ENCODE results near the gene RAB29. TPM values are rescaled to one million over a fixed set of nuclear protein-coding genes. Genes with fewer than 3 reads are reported as not detected.

RAB29 gene
- total RNA-seq, 1 donor from 2014 or later, result 17.6 TPM

DNA sequence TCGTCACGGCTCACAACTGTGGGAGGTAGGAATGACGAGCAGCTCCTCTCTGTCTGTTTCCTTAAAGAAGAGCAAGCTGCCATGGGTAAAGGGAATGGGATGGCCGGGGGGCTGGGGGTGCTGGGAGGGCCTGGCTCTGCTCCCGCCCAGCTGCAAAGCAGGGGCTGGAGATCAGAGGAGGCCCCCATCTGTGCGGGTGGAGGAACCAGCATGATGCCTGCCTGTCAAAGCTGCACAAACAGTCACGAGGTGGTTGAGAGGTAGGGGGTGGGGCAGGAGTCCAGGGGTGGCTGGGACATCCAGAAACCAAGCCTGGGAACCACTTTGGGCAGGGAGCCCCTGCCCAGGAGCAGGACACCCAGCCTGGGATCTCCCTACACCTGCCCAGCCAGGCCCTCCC, 25.1 kb upstream of the RAB29 start:
- ATAC-seq (no peak), DNase-seq (ENCODE audit: low spot score) (no peak)
- intact Hi-C loops (cut with DNase I), result no loop called here

DNA sequence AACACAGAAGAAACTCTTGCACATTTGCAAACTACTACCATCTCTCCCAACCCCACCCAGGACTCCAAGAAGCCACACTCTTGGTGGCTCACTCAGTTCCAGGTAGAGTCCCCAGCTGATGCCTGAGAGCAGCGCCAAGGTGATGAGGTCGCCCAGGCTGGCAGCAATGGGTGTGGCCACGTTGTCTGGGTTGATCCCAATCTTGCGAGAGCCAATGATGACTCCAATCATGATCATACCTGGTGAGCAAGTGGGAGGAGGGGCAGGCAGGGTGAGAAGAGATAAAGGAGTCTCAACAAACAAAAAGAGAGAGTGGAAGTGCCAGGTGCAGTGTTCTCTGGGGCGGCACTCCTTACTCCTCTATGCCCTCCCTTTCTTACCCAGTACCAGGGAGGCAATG, 23.3 kb upstream of the RAB29 start:
- intact Hi-C loops (cut with DNase I), result loop anchor here (10.0 kb wide), 1 partner anchor 306 kb away; no protein-coding TSS in a partner anchor
- ATAC-seq, result no peak
- no peak for DNase-seq (ENCODE audit: low spot score)

DNA sequence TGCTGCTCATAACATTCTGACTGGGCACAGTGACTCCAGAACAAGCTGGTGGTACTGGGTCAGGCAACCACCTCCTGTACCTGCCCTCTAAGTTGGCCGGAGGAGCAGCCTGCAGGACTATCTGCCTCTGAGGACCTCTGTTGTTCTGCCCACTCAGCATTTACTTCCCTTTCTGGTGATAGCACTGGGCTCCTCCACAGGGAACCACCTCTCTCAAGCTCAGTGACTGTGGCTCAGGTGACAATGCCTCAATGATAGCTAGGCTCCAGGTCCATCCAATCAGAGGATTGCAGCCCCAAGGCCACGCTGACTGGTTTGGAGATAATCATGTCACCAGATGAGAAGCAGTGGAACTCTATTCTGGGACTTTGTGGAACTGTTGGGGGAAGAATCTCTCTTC, 21.9 kb upstream of the RAB29 start:
- ATAC-seq (no peak), DNase-seq (ENCODE audit: low spot score) (no peak)
- intact Hi-C loops (cut with DNase I), result loop anchor here (10.0 kb wide), 1 partner anchor 308 kb away; no protein-coding TSS in a partner anchor

DNA sequence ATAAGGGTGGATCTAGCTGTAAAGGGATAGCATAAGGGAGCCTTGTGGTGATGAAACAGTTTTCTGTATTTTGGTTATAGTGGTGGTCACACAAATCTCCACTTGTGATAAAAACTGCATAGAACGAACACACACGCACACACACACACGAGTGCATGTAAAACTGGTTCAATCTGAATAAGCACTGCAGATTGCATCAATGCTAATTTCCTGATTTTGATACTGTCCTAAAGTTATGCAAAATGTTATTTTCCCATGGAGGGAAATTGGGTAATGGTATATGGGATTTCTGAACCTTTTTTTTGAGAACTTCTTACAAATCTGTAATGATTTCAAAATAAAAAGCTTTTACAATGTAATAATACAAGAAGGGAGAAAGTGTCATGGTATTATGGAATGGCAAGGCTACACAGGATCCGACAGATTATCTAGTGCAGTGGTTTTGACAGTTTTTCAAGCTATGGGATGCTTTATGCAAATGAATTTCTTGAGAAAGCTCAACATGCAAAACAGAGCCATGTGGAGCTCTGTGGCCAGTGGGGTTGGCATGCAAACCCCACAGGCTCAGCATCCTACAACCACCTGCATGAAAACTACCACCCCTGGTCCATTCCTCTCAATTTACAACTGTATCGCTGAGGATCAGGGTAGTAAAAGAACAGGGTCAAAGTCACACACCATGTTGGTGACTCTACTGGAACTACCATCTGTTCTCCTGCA, 18.9 kb upstream of the RAB29 start:
- no peak for DNase-seq (ENCODE audit: low spot score)
- ATAC-seq, result no peak
- intact Hi-C loops (cut with DNase I), result loop anchor here (5.0 to 10.0 kb wide), 2 partner anchors 183 to 311 kb away; no protein-coding TSS in a partner anchor

DNA sequence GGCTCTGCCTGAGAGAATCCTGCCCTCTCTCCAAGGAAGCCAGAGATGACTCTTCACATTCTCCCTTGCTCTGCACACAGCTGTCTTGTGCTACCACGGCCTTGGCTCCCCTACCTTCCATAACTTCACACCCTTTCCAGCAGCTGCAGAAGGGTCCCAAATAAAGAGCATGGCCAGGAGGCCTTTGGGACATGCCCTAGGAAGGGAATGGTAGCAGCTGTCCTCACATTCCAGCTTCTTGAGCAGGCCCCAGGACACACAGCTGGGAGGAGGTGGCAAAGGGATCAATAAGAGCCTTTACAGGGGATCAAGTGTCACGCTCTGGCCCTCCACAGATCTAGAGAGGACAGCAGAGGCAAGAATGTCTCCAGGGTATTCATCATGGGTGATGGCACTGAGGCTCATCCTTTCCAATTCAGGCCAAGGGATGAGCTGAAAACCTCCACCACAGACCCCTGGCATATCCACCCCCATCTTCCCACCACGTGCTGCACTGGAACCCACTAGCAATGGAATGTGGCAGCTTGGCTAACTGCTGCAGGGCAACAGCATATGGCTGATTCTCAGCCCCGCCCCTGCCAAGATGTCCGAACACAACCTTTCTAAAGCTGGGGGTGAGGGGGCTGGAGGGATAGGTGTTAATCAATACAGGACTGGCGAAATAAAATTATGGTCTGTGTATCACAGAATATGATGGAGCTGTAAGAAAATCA, 17.8 kb upstream of the RAB29 start:
- intact Hi-C loops (cut with DNase I), result loop anchor here (5.0 to 10.0 kb wide), 2 partner anchors 184 to 312 kb away; no protein-coding TSS in a partner anchor

DNA sequence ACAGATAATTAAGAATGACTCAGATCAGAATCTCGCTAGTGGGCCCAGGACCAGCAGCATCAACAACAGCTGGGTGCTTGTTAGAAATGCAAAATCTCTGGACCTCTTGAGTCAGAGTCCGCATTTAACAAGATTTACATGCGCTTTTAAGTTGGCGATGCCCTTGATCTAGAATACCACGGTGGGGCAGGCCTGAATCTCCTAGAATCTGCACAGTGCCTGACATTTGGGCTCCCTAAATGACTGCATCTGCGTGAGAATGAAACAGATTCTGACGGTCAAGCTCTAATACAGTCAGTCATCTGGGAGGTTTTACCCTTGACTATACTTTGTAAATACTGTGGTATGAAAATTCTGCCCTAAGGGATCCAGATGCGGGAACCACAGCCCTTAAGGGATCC, 17.2 kb upstream of the RAB29 start:
- intact Hi-C loops (cut with DNase I), result loop anchor here (5.0 to 10.0 kb wide), 2 partner anchors 185 to 312 kb away; no protein-coding TSS in a partner anchor
- ATAC-seq (no peak), DNase-seq (ENCODE audit: low spot score) (no peak)

More for the DNA sequence above, 17.8 kb upstream of the RAB29 start:
- no peak for ATAC-seq
- no peak for DNase-seq (ENCODE audit: low spot score)

DNA sequence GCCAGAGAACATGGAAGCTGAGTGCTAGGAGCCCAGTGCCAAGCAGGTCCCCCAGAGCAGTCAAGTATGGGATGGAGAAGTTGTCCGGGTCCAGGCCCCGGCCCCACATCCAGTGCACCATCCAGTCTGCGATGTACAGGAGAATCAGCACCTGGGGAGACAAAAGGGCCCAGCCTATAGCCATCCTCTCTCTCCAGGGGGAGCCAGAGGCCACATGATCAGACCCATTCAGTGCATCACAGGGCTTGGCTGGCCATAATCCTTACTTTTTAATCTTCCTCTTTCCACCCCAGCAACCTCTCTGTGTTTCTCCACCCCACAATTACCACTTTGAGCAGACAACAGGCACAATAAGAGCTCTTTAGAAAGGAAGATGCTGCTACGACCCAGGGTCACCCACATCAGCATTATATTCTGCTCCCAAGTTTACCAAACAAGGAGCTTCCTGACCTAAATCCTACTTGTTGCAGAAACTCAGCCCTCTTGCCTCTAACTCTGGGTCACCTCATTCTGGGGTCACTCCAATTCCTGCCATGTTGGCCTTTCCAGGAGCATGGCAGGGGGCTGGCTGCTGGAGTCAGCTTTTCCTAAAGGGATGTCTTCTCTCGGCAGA, 16.4 kb upstream of the RAB29 start:
- intact Hi-C loops (cut with DNase I), result loop anchor here (5.0 to 10.0 kb wide), 2 partner anchors 186 to 313 kb away; no protein-coding TSS in a partner anchor
- ATAC-seq (peak; percentile 92), DNase-seq (ENCODE audit: low spot score) (peak; percentile 82)

DNA sequence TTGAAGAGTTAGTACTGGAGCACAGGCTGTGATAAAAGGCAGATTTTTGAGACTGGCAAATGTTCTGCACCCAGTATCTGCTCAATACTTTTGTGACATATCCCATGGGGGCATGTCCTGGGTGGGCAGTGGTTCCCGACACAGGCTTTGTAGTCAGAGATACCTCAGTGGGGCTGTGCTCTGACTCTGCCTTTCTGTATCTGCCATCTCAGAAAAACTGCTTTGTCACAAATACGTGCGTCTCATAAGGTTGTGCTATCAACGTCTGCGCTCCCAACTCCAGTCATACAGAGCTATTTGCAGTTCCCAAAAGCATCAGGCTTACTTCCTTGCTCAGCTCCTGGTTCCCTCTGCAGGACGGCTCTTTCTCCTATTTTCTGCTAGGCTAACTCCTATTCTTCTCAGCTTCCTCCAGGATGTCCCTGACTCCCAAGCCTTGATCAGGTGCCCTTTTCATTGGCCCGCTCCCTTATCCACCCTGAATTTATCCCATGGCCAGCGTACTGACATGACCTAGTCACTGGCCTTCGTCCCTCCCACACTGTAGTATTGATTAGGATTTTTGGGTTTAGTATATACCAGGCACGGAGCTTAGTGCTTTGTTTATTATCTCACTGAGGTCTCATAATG, 12.1 kb upstream of the RAB29 start:
- ATAC-seq (no peak), DNase-seq (ENCODE audit: low spot score) (no peak)
- intact Hi-C loops (cut with DNase I), result no loop called here

DNA sequence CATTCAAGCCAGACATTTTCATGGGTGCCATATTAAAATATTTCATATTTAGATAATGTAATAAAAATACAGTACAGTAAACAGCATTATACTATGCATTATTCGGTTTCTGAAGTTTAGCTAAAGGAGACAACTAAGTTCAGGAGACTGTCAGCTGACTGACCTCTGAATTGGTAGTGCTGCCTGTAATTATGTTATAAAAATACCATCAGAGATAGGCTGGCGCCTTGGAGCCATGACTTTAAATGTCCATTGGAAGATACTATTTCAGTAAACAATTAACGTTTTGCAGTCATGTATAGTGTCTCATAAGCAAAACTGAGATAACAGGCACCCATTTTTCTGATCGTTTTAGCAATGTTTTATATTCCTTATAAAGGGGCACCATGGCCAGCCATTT, 11.3 kb upstream of the RAB29 start:
- DNase-seq (ENCODE audit: low spot score), result no peak
- ATAC-seq, result no peak
- intact Hi-C loops (cut with DNase I), result no loop called here

DNA sequence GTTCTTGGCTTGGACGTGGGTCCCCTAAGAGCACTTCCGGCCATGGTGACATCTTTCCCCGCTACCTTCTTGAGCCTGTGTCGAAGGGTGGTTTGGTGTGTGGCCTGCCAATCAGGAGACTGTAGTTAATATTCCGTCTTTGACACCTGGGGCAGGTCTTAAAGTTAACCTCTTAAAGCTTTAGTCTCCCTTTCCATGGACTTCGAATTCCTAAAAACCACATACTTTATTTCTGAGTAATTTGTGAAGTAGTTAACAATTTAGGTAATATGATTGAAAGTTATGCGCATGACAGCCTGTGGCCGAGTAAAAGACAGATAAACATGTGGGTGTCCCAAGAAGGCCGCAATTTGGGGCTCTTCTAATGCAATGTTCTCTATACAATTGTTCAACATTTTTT, 10.2 kb upstream of the RAB29 start:
- ATAC-seq, result no peak
- intact Hi-C loops (cut with DNase I), result no loop called here
- no peak for DNase-seq (ENCODE audit: low spot score)

DNA sequence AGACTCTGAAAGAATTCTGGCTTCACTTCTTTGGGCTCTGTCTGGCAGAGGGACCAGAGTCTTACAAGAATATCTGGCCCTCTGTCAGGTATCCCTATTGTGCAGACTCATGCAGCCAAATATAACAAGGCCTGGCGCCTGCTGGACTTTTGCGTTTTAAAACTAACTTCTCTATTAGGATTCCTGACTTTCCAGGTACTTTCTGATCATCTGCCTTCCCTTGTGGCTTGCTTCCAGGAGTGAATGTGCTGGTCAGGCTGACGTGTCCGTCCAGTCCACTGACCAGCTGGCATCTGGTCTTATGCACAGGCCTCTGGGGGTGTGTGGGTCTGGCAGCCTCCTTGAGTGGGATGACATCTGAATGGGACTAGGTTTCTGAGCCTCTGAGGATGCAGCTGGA, 8.6 kb upstream of the RAB29 start:
- no peak for DNase-seq (ENCODE audit: low spot score)
- peak; percentile 77 for ATAC-seq
- intact Hi-C loops (cut with DNase I), result no loop called here

DNA sequence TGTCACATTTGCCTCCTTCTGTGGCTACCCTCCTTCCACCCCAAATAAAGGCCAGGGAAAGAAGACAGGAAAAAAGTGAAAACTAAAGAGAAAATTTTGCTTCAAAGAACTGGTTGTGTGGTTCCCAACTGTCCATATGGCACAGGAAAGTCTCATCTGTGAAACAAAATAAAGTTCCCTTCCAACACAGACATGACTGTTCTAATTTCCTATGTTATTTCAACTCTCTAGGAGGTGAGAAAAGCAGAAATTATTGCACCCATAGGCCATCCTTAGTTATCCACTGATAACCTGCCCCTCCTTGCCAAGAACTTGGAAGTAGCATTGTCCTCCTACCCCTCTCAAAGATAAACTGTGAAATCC, 8.1 kb upstream of the RAB29 start:
- ATAC-seq (peak; percentile 22), DNase-seq (ENCODE audit: low spot score) (no peak)
- intact Hi-C loops (cut with DNase I), result no loop called here

DNA sequence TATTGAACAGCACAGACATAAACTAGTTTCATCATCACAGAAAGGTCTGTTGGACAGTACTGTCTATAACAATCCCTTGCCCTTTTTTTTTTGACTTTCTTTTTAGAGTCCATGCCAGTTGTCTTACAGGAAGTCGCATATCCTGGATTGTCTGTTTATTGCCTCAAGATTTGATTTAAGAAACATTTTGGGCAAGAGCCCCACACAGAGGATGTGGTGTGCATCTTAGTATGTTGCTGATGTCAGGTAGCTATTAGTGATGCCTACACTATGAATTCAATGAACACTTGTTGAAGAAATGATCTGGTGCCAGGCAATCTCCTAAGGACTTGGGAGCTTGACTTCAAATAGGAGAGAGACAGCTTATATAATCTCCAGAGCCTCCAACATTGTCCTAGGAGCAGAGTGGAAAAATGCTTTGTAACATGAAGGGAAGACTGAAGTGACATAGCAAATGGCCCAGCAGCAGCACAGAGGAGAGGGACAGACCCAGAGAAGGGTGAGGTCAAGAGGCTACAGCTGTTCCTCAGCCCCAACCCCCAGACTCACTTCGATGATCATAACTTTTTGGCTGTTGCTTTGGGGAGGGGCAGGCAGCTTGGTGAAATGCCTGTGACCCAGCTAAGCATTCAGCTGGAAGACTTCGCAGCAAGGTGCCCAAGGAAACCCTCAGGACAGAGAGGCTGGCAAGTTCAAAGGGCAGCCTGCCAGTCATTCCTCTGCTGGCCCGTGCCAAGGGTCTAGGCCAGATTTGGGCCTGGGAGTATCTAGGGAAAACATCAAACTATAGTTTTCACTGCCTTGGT, 7.5 kb upstream of the RAB29 start:
- intact Hi-C loops (cut with DNase I), result no loop called here
- DNase-seq (ENCODE audit: low spot score) (no peak), ATAC-seq (no peak)

DNA sequence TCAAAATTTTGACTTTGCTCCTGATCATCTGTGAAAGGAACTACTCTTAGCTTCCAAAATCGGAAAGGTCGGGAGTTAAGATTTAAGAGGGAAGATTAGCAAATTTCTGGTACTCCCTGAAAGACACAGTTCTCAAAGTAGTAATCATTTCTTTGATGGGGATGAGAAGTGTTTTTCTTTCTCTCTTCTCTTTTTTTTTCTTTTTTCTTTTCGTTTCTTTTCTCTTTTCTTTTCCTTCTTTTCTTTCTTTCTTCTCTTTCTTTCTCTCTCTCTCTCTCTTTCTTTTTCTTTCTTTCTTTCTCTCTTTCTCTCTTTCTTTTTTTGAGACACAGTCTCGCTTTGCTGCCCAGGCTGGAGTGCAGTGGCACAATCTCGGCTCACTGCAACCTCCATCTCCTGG, 5.1 kb upstream of the RAB29 start:
- ATAC-seq, result no peak
- intact Hi-C loops (cut with DNase I), result no loop called here
- DNase-seq (ENCODE audit: low spot score), result no peak

DNA sequence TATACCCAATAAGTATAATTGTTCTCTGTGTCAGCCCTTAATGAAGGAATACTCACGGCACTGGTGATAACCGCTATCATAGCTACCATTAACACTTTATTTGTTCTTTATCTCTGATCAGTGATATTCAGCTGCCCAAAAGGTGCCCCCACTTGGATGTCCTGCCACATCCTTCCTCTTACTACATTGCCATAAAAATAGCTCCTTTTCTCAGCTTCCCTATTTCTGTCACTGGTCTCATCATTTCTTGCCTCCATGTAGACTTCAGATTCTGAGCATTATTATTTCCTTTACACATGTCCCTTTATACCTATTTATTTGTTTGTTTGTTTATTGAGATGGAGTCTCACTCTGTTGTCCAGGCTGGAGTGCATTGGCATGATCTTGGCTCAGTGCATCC, 2.7 kb upstream of the RAB29 start:
- DNase-seq (ENCODE audit: low spot score) (no peak), ATAC-seq (no peak)
- intact Hi-C loops (cut with DNase I), result no loop called here

DNA sequence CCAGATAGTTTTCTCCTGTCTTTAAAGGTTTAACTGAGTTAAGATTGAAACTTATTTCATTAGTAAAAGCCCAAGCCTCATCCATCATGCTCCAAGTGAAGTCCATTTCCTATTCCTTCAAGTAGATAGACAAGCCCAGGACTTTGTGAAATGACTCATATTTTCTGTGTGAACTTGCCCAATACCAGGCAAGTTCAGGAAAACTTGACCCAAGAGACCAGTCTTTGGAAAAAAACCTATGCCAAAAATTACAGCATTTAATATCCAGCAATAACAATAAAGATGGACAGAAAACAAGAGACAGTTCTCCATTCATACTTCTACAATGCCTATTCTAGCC, 405 bp upstream of the RAB29 start:
- intact Hi-C loops (cut with DNase I), result no loop called here
- no peak for DNase-seq (ENCODE audit: low spot score)
- peak; percentile 86 for ATAC-seq

DNA sequence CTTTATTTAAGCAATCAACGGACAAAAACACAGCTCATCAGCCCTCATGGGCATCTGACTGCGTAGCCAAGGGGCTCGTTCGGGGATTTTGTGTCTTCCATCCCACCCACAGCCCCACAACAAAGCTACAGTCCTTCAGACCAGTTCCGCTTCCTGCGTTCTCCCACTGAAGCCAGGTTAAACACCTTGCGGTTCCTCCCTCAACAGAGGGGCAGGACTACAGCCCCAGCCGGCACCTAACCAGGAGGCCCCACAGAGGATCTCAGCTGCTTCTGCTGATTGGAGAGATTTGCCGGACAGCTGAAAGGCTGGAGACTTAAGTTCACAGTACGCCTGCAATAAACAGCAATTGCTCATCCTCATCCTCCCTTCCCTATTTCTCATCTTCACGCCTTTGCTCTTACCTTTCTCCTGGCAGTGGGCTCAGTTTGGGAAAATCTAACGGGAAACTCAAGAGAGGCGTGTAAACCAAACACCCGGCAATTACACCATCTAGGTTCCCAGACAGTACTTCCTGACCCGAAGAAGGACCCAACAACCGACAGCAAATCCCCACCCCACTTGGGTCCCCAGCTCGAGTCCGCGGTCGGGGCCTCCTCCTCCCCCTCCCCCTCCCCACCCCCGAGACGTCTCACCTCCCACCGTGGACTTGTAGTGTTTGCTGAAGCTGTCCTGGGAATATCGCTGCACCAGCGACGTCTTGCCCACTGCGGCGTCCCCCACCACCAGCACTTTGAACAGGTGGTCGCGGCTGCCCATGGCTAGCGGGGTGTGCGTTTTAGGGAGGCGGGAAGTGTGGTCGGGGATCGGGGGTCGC, 876 bp downstream of the RAB29 start:
- intact Hi-C loops (cut with DNase I), result no loop called here
- DNase-seq (ENCODE audit: low spot score) (no peak), ATAC-seq (peak; percentile 38)

DNA sequence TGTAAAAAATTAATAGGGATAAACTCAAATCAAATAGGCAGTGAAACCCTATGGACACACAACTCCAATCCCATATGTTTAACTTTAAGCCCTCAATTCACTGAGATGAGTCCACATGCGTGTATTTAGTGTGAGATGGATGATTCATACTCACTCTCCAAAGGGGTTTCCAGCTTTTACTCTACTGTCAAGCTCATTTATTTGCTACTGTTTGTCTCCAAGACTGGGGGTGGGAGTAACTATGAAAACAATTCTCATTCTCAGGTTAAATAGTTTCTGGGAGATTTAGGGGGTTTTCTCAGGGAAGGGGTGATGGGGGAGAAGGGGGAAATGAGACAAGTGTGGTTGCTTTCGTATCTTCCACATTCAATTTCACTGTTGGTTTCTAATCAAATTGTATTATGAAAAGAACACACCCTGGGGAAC, 2.7 kb downstream of the RAB29 start:
- no peak for ATAC-seq
- intact Hi-C loops (cut with DNase I), result no loop called here
- no peak for DNase-seq (ENCODE audit: low spot score)
